ENCODE measurements around the gene FNDC3B.

- no peak for TF ChIP-seq CTCF (IDR thresholded peaks at IDR 0.05; ENCODE audit: low read depth, low read length, missing input control)
- TF ChIP-seq, protein P1, sequence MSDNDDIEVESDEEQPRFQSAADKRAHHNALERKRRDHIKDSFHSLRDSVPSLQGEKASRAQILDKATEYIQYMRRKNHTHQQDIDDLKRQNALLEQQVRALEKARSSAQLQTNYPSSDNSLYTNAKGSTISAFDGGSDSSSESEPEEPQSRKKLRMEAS (IDR thresholded peaks at IDR 0.05): no peak
- TF ChIP-seq ZBTB33 (IDR thresholded peaks at IDR 0.05): no peak
- TF ChIP-seq, protein P2, sequence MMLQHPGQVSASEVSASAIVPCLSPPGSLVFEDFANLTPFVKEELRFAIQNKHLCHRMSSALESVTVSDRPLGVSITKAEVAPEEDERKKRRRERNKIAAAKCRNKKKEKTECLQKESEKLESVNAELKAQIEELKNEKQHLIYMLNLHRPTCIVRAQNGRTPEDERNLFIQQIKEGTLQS (IDR thresholded peaks at IDR 0.05): no peak
Measured at GRCh38 chr3:172232579-172233212, 193.3 kb downstream of the FNDC3B start.

Measured in liver (tissue), 3 donors.